ENCODE data around the gene LPAR1. TPM values are rescaled to one million over a fixed set of nuclear protein-coding genes. Genes with fewer than 3 reads are reported as not detected.

Gene LPAR1
- total RNA-seq, 1 donor from 2014 or later, result 23.2 TPM

DNA sequence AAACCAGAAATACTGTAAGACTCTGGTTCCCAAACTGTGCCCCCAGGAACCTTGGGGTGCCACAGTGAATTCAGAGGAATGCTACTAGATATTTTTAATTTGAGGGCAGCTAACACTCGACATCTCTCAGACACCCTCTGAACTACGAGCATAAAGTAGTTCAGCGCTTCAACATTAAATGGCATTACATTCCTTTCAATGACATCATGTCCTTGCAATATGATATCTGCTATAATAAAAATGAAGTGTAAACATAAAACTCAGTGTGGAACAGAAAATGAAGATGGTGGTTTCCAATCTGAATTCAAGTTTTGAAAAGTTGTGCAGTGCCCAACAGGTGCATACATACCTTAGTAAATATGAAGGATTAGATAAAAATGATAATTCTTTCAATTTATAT, 116.1 kb downstream of the LPAR1 start:
- DNase-seq, result no peak
- no peak overlapping the region for H3K27ac ChIP-seq
- TF ChIP-seq, protein P1, sequence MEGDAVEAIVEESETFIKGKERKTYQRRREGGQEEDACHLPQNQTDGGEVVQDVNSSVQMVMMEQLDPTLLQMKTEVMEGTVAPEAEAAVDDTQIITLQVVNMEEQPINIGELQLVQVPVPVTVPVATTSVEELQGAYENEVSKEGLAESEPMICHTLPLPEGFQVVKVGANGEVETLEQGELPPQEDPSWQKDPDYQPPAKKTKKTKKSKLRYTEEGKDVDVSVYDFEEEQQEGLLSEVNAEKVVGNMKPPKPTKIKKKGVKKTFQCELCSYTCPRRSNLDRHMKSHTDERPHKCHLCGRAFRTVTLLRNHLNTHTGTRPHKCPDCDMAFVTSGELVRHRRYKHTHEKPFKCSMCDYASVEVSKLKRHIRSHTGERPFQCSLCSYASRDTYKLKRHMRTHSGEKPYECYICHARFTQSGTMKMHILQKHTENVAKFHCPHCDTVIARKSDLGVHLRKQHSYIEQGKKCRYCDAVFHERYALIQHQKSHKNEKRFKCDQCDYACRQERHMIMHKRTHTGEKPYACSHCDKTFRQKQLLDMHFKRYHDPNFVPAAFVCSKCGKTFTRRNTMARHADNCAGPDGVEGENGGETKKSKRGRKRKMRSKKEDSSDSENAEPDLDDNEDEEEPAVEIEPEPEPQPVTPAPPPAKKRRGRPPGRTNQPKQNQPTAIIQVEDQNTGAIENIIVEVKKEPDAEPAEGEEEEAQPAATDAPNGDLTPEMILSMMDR (IDR thresholded peaks at IDR 0.05), result no peak
- intact Hi-C loops (cut with DNase I), result no loop called here
- H3K36me3 ChIP-seq, result no peaks in the 10 kb centered on the region
- no peaks in the 10 kb centered on the region for H3K9me3 ChIP-seq
- H3K4me3 ChIP-seq, result no peak overlapping the region
- no peaks in the 10 kb centered on the region for H3K4me1 ChIP-seq
- no peak for ATAC-seq
- H3K27me3 ChIP-seq (ENCODE audit: low read depth), result no peaks in the 10 kb centered on the region

DNA sequence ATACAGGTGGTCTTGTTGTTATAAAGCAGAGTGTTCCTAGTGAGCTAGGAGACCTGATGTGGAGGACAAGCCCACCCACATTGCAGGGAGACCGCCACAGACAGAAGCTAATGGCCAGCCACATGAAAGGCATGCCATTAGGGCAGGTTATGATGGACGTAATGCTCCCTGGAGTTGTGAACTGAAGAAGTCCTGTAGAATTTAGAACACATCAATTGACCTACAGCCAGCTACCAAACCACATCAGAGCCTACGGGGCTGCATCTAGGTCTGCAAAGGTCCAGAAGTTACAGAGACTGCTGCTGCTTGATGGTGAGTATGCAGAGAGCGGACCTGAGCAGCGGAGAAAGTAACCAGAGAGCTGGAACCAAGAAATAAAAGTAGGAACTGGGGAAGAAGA, 116.6 kb downstream of the LPAR1 start:
- Histone ChIP-seq H3K4me3 (no peak overlapping the region), H3K27me3 (ENCODE audit: low read depth) (no peaks in the 10 kb centered on the region), H3K9me3 (no peaks in the 10 kb centered on the region), H3K27ac (no peak overlapping the region), H3K4me1 (no peaks in the 10 kb centered on the region), H3K36me3 (no peaks in the 10 kb centered on the region)
- TF ChIP-seq, protein P1 (IDR thresholded peaks at IDR 0.05), result no peak
- no peak for ATAC-seq
- DNase-seq, result no peak
- intact Hi-C loops (cut with DNase I), result no loop called here

DNA sequence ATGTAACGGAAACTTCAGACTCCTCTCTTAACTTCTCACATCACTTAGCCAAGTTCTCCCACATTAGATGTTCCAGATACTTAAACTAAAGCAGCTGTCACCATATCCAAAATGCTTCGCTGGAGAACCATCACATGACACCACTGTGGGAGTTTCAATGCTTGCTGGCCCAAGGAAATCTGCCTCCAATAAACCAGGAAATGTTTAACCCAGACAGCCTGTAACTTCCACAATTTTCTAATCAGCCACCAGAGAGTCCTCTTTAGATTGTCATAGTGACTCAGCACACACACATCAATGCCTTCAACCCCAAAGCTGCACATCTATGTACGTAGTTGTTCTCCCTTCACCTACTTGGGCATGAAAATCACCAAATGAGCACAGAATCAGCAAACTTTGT, 118.7 kb downstream of the LPAR1 start:
- DNase-seq (no peak), ATAC-seq (peak; percentile 50 to 76)
- Histone ChIP-seq H3K4me3 (no peak overlapping the region), H3K36me3 (no peaks in the 10 kb centered on the region), H3K9me3 (no peaks in the 10 kb centered on the region), H3K27me3 (ENCODE audit: low read depth) (no peaks in the 10 kb centered on the region), H3K4me1 (no peaks in the 10 kb centered on the region), H3K27ac (peak overlapping the region; percentile 25)
- intact Hi-C loops (cut with DNase I), result no loop called here
- TF ChIP-seq, protein P1 (IDR thresholded peaks at IDR 0.05), result no peak

DNA sequence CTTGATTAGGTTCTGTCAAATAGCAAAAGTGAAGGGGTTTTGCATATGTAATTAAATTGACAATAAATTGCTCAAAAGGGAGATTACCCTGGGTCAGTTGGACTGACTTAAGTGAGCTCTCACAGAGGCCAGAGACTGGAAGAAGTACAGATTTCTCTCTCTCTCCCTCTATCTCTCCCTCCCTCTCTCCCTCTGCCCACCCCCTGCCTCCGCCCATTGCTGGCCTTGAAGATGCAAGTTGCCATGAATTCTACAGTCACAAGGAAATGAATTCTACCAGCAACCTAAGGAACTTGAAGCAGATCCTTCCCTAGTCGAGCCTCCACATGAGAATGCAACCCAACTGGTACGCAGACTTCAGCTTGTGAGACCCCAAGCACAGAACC, 119.2 kb downstream of the LPAR1 start:
- DNase-seq (no peak), ATAC-seq (no peak)
- Histone ChIP-seq H3K4me3 (no peak overlapping the region), H3K9me3 (no peaks in the 10 kb centered on the region), H3K4me1 (no peaks in the 10 kb centered on the region), H3K27ac (no peak overlapping the region), H3K36me3 (no peaks in the 10 kb centered on the region), H3K27me3 (ENCODE audit: low read depth) (no peaks in the 10 kb centered on the region)
- TF ChIP-seq, protein P1 (IDR thresholded peaks at IDR 0.05), result no peak
- intact Hi-C loops (cut with DNase I), result no loop called here

DNA sequence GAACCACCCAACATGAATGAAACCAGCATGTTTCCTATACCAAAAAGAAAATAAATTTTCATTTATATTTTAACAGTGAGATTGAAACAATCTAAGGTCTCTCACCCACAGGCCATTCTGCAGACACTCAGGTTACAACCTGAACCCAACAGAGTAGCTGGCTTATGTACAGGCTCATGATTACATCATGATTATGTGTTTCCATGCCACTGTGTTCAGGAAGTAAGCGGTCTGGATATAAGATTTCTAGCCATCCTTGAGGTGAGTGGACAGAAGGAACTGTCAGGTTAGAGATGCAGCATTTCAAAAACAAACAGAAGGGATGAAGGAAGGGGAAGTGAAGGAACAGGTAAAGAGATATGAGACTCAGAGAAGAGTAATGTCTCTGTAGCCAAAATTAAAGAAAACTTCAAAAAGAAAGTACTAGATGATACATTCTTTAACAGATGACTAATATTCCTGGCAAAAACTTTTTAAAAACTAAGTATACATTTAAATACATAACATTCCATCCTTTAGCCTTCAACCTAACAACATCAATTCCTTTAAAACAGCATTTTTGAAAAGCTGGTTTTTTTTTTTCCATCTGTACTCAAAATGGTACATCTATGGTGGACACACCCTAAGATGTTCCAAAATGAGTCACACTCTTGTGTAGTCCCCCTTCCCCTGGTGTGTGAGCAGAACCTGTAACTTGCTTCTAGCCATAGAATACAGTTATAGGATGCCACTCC, 119.8 kb downstream of the LPAR1 start:
- no peak for DNase-seq
- no peaks in the 10 kb centered on the region for H3K27me3 ChIP-seq (ENCODE audit: low read depth)
- H3K27ac ChIP-seq, result no peak overlapping the region
- no peak for ATAC-seq
- H3K4me3 ChIP-seq, result no peak overlapping the region
- H3K9me3 ChIP-seq, result no peaks in the 10 kb centered on the region
- TF ChIP-seq, protein P1 (IDR thresholded peaks at IDR 0.05), result no peak
- intact Hi-C loops (cut with DNase I), result no loop called here
- no peaks in the 10 kb centered on the region for H3K4me1 ChIP-seq
- no peaks in the 10 kb centered on the region for H3K36me3 ChIP-seq

Measured in lower lobe of right lung (tissue), 2 donors.